H1 (cell line): ENCODE results near the gene BICRAL.

Experiments
- CEBPB ChIP-seq: IDR thresholded peaks from 2 replicates; pipeline ENCODE4 v1.6.1; 2012; ENCODE audit warnings: low read depth, low read length
- CHD2 ChIP-seq: IDR thresholded peaks from 2 replicates; pipeline ENCODE4 v1.6.1; 2012; ENCODE audit warnings: low read length, improper control_type of control experiment
- JUND ChIP-seq: IDR thresholded peaks from 2 replicates; pipeline ENCODE4 v1.6.1; 2011; ENCODE audit warnings: mild to moderate bottlenecking, improper control_type of control experiment, low read length
- KDM1A ChIP-seq: fragments of 200-600, 300-600 bp; sonication (generic); IDR thresholded peaks from 2 replicates; pipeline ENCODE4 v1.7.1; 2016; ENCODE audit warnings: mild to moderate bottlenecking, low read length, borderline replicate concordance
- POLR2A ChIP-seq, 2 experiments: IDR thresholded peaks; 1 replicate in 1 of 2; 2 replicates in 1 of 2; pipeline ENCODE4 v1.6.1; 2011; ENCODE audit warnings: low read depth in 2 of 2, low read length in 2 of 2, mild to moderate bottlenecking in 2 of 2; ENCODE audit errors: control extremely low read depth in 1 of 2
- POLR2AphosphoS5 ChIP-seq: IDR thresholded peaks from 2 replicates; pipeline ENCODE4 v1.6.1; 2011; ENCODE audit warnings: low read depth, low read length
- RAD21 ChIP-seq, 2 experiments: IDR thresholded peaks in 1 of 2; conservative IDR thresholded peaks in 1 of 2; 2 replicates each; pipeline ENCODE4 v1.6.1; 2011; ENCODE audit warnings: low read depth in 2 of 2, low read length in 2 of 2, improper control_type of control experiment in 1 of 2, inconsistent platforms in 1 of 2, mild to moderate bottlenecking in 1 of 2, moderate library complexity in 1 of 2
- TCF12 ChIP-seq: IDR thresholded peaks from 2 replicates; pipeline ENCODE4 v1.6.1; 2011; ENCODE audit warnings: low read depth, mild to moderate bottlenecking, low read length
- TEAD4 ChIP-seq: IDR thresholded peaks from 2 replicates; pipeline ENCODE4 v1.6.1; 2012; ENCODE audit warnings: low read depth, low read length, inconsistent platforms, mixed read lengths
- TF ChIP-seq, protein P1 (sequence below), 3 experiments: IDR thresholded peaks; 1 replicate in 2 of 3; 2 replicates in 1 of 3; pipeline versions ENCODE4 v1.5.1 to v1.6.1; 2011; ENCODE audit warnings: low read length in 3 of 3, mild to moderate bottlenecking in 3 of 3, inconsistent platforms in 2 of 3, low read depth in 1 of 3, moderate library complexity in 1 of 3; ENCODE audit not compliant: insufficient read depth in 1 of 3; ENCODE audit errors: control extremely low read depth in 1 of 3
- TF ChIP-seq, protein P2 (sequence below): IDR thresholded peaks from 2 replicates; pipeline ENCODE4 v1.6.1; 2011; ENCODE audit warnings: low read depth, mild to moderate bottlenecking, low read length; ENCODE audit not compliant: insufficient read depth
- TF ChIP-seq, protein P3 (sequence below): IDR thresholded peaks from 2 replicates; pipeline ENCODE4 v1.6.1; 2012; ENCODE audit warnings: low read length, inconsistent platforms

DNA sequence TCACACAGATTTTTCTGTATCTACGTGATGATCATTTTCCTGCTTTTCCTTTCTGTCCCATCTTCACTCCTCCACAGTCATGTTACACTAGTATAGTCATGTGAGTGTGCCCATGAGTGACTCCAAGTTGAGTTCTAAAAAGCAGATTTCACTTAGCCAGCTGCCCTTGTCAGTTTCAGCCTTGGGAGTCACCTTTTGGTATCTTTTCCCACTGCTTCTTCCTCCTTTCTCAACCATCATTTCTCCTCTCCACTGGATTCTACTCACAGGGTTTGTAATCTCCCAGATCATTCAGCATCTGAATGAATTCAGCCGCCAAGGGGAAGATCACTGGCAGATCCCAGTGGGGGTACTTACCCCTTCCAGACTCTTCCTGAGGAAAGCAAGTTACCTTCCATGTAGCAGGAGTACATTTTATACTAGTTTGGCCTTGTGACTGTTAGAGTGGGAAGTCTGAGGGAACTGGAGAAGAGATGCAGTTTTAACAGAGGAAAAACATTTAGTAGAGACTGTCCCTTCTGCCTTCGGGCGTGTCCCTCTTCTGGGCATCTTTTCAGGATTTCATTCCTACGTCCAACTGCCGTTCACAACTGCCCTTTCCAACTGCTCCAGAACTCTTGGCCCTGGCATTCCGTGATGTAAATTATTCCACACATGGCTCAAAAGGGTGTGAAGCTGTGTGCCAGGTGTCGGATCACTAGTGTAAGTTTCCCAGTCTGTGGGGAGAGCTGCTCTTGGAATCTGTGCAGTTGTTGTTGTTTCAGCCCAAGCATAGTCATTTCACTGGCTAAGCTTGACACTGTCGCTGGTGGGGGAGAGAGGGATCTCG lies 38.9 kb downstream of the BICRAL start:
- no peak for TF ChIP-seq CHD2
- TF ChIP-seq, protein P1, sequence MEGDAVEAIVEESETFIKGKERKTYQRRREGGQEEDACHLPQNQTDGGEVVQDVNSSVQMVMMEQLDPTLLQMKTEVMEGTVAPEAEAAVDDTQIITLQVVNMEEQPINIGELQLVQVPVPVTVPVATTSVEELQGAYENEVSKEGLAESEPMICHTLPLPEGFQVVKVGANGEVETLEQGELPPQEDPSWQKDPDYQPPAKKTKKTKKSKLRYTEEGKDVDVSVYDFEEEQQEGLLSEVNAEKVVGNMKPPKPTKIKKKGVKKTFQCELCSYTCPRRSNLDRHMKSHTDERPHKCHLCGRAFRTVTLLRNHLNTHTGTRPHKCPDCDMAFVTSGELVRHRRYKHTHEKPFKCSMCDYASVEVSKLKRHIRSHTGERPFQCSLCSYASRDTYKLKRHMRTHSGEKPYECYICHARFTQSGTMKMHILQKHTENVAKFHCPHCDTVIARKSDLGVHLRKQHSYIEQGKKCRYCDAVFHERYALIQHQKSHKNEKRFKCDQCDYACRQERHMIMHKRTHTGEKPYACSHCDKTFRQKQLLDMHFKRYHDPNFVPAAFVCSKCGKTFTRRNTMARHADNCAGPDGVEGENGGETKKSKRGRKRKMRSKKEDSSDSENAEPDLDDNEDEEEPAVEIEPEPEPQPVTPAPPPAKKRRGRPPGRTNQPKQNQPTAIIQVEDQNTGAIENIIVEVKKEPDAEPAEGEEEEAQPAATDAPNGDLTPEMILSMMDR (IDR thresholded peaks at IDR 0.05; ENCODE audit: control extremely low read depth in 1 of 3, insufficient read depth in 1 of 3, low read depth in 1 of 3, low read length in 3 of 3) = no peak
- no peak for TF ChIP-seq RAD21 (IDR thresholded peaks at IDR 0.05 in 1 of 2, conservative IDR thresholded peaks at IDR 0.05 in 1 of 2; ENCODE audit: low read depth in 2 of 2, low read length in 2 of 2)
- no peak for TF ChIP-seq POLR2A (IDR thresholded peaks at IDR 0.05; ENCODE audit: control extremely low read depth in 1 of 2, low read depth in 2 of 2, low read length in 2 of 2)
- no peak for TF ChIP-seq CEBPB
- no peak for TF ChIP-seq TEAD4
- TF ChIP-seq KDM1A = no peak
- TF ChIP-seq, protein P2, sequence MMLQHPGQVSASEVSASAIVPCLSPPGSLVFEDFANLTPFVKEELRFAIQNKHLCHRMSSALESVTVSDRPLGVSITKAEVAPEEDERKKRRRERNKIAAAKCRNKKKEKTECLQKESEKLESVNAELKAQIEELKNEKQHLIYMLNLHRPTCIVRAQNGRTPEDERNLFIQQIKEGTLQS = no peak
- TF ChIP-seq, protein P3, sequence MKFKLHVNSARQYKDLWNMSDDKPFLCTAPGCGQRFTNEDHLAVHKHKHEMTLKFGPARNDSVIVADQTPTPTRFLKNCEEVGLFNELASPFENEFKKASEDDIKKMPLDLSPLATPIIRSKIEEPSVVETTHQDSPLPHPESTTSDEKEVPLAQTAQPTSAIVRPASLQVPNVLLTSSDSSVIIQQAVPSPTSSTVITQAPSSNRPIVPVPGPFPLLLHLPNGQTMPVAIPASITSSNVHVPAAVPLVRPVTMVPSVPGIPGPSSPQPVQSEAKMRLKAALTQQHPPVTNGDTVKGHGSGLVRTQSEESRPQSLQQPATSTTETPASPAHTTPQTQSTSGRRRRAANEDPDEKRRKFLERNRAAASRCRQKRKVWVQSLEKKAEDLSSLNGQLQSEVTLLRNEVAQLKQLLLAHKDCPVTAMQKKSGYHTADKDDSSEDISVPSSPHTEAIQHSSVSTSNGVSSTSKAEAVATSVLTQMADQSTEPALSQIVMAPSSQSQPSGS = no peak
- no peak for TF ChIP-seq POLR2AphosphoS5
- TF ChIP-seq TCF12 = no peak
- TF ChIP-seq JUND = no peak
